Ishikawa (cell line): ENCODE results near the gene LINS1.

Experiments
- CEBPB ChIP-seq: IDR thresholded peaks from 2 replicates; pipeline ENCODE4 v1.6.1; 2012
- EP300 ChIP-seq: IDR thresholded peaks from 2 replicates; pipeline ENCODE4 v1.6.1; 2012; ENCODE audit warnings: borderline replicate concordance
- RAD21 ChIP-seq: IDR thresholded peaks from 2 replicates; pipeline ENCODE4 v1.6.1; 2012; ENCODE audit warnings: low read depth
- REST ChIP-seq: IDR thresholded peaks from 2 replicates; pipeline ENCODE4 v1.6.1; 2012; ENCODE audit warnings: low read depth, mild to moderate bottlenecking
- YY1 ChIP-seq: IDR thresholded peaks from 2 replicates; pipeline ENCODE4 v1.6.1; 2012; ENCODE audit warnings: low read depth

- TF ChIP-seq RAD21 (no peak), REST (no peak), YY1 (no peak), EP300 (no peak), CEBPB (no peak)
Measured at GRCh38 chr15:100638177-100638730, 36.3 kb upstream of the LINS1 start.
